Chondrocyte (in vitro differentiated cells): ENCODE results near the gene HOXA9. TPM values are rescaled to one million over a fixed set of nuclear protein-coding genes. Genes with fewer than 3 reads are reported as not detected.

Source experiments
- DNase-seq: peaks from one replicate; pipeline ENCODE4 v3.0.0; 2021; ENCODE audit warnings: mixed read lengths, low spot score
- H3K27ac Mint-ChIP-seq: one replicate; pipeline ENCODE4 v1.8.0; 2021; ENCODE audit warnings: mild to moderate bottlenecking, moderate library complexity, mixed read lengths; ENCODE audit not compliant: unreplicated experiment
- H3K27me3 Mint-ChIP-seq: 2 replicates; pipeline ENCODE4 v1.8.0; 2021; ENCODE audit warnings: low read depth, mixed read lengths
- H3K36me3 Mint-ChIP-seq: 2 replicates; pipeline ENCODE4 v1.8.0; 2021; ENCODE audit warnings: low read depth, mixed read lengths
- H3K4me1 Mint-ChIP-seq: 2 replicates; pipeline ENCODE4 v1.8.0; 2021; ENCODE audit warnings: low read depth, mild to moderate bottlenecking, mixed read lengths
- H3K4me3 Mint-ChIP-seq: one replicate; pipeline ENCODE4 v1.8.0; 2021; ENCODE audit warnings: mild to moderate bottlenecking, moderate library complexity, mixed read lengths; ENCODE audit not compliant: unreplicated experiment
- H3K9me3 Mint-ChIP-seq: 2 replicates; pipeline ENCODE4 v1.8.0; 2021; ENCODE audit warnings: low read depth, mixed read lengths
- total RNA-seq: library from RNA; stranded (reverse); gene quantifications from 3 replicates; pipeline ENCODE4 v1.2.1, GENCODE V29; 2021
- TF ChIP-seq, protein P1 (sequence below): fragments of 200-600 bp; sonication (generic); IDR thresholded peaks from 2 replicates; pipeline ENCODE4 v1.5.0; 2021; ENCODE audit warnings: antibody characterized with exemption, mild to moderate bottlenecking, moderate library complexity

The HOXA9 gene
- total RNA-seq, 1 donor from 2014 or later = not detected

DNA sequence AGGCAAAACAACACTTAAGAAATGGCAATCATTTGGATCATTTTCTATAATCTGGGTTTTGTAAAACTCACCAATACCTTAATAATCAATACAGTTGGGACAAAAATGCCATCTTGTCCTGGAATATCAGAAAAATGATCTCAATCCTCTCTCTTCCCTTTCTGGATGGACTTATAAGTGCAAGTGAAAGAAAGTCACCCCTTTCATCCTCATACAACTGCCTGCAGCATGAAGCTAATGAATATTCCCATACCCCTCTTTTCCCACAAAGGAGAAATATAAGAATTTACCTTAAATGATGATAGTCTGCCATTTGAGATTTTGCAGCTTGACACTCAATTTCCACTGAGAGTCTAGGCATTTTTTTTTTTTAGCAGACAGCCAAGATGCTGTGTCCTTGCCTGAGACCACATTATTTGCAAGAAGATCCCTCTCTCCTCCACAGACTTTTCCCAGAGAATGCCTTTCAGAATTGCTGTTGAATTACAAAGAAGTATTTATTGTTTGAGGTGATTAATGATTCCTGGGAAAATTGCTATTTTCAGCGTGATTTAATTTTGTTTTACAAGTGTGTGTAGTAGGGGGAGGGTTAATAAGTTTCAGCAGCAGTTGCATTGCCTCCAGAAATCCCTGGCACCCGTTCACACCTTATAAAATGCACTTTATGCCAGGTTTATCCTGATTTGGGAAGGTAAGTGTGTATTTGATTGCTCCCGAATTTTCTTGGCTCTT, 38.6 kb downstream of the HOXA9 start:
- no peak overlapping the region for H3K27ac Mint-ChIP-seq
- DNase-seq = no peak
- peaks cover 9% of the 10 kb centered on the region for H3K36me3 Mint-ChIP-seq
- peaks cover 89% of the 10 kb centered on the region for H3K27me3 Mint-ChIP-seq
- TF ChIP-seq, protein P1, sequence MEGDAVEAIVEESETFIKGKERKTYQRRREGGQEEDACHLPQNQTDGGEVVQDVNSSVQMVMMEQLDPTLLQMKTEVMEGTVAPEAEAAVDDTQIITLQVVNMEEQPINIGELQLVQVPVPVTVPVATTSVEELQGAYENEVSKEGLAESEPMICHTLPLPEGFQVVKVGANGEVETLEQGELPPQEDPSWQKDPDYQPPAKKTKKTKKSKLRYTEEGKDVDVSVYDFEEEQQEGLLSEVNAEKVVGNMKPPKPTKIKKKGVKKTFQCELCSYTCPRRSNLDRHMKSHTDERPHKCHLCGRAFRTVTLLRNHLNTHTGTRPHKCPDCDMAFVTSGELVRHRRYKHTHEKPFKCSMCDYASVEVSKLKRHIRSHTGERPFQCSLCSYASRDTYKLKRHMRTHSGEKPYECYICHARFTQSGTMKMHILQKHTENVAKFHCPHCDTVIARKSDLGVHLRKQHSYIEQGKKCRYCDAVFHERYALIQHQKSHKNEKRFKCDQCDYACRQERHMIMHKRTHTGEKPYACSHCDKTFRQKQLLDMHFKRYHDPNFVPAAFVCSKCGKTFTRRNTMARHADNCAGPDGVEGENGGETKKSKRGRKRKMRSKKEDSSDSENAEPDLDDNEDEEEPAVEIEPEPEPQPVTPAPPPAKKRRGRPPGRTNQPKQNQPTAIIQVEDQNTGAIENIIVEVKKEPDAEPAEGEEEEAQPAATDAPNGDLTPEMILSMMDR = no peak
- peaks cover 9% of the 10 kb centered on the region for H3K4me1 Mint-ChIP-seq
- no peak overlapping the region for H3K4me3 Mint-ChIP-seq
- no peaks in the 10 kb centered on the region for H3K9me3 Mint-ChIP-seq

DNA sequence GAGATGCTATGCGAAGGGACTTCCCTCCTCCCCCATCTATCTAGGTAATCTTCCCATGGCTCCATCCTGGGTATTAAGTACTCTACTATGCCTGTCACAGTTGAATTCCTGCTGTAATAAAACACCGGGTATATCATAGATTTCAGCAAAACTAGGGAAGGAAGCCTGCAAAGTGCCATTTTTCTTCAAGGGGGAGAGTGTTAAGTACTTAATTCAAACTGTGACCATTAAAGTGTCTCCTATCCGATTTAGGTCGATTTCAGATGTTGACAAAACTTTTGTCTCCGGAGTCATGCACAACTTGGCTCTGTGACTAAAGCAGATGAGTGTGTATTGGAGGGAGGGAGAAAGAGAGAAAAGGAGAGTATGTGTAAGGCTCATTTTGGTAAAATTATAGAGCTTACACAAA, 39.3 kb downstream of the HOXA9 start:
- Mint-ChIP-seq H3K9me3 (no peaks in the 10 kb centered on the region), H3K36me3 (peaks cover 9% of the 10 kb centered on the region), H3K27ac (no peak overlapping the region), H3K4me1 (peaks cover 9% of the 10 kb centered on the region), H3K27me3 (peaks cover 89% of the 10 kb centered on the region), H3K4me3 (no peak overlapping the region)
- no peak for DNase-seq
- TF ChIP-seq, protein P1 = no peak

DNA sequence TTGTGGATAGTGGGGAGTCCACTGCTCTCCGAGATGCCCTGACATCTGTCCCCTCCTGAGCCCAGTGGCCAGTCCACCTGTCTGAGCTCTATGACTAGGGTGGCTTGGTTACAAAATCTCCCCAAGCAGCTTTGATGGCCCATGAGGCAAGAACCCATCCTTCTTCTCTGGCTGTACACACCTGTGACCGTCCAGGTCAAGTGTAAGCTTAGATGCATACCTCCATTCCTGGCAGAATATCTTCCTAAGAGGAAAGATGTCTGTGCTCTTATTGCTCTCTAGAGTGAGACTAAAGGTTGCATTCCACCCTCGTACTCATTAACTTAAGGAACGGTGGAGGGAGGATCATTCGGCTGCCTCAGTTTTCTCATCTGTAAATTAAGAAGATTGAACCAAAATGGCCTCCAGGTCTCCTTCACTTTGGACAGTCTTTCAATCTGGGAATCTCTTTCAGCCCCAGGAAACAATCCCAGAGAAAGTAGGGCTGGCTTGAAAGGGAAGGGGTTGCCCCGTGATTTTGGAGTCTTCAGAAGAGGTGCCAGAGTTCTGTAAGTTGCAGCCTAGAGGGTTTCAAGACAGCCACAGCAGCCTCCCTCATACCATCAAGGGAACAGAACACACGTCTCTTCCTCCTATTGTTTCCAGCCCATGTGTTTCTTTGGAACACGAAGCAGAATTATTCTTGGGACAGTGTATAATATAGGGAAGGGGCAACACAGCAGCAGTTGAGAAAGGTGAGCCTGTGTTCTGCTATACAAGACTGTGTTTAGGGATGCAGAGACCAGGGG, 40.2 kb downstream of the HOXA9 start:
- no peak for DNase-seq
- H3K27ac Mint-ChIP-seq = no peak overlapping the region
- H3K4me1 Mint-ChIP-seq = peaks cover 9% of the 10 kb centered on the region
- H3K9me3 Mint-ChIP-seq = no peaks in the 10 kb centered on the region
- H3K4me3 Mint-ChIP-seq = no peak overlapping the region
- peaks cover 97% of the 10 kb centered on the region for H3K27me3 Mint-ChIP-seq
- TF ChIP-seq, protein P1 = no peak
- H3K36me3 Mint-ChIP-seq = peaks cover 9% of the 10 kb centered on the region

DNA sequence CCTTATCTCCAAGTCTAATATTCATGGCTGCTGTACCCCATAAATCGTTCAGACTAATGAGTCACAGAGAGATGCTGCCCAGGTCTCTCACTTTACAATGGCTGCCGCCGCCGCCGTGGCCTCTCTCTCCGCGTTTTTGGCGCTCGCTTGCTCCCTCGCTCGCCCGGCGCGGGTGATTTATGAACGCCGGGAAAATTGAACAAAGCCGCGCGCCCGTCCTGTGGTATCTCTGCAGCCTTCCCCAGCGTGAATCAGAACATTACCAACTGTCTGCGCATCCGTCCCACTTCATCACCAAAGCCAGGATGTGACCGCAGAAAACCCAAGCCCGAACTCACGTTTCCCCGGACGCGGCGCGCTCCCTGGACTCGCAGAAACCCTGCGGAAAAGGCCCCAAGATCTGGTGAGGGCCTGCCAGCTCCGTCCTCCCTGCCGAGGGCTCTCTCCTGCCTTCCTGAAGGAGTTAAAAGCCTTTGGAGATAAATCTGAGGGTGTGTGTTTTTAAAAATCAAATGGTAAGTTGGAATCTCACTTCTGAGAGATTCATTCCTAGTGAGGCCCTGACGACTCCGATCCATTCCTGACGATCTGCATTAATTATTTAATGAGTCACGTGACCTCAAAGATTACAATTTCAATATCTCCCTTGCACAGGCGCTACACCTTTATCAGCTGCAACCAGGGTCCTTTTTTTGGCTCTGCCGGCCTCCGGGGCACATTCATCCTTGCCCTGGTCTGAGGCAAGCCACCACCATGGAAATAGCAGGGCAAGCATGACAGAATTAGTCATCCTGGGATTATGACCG, 41.0 kb downstream of the HOXA9 start:
- peak overlapping the region; percentile 40 for H3K4me3 Mint-ChIP-seq
- no peaks in the 10 kb centered on the region for H3K9me3 Mint-ChIP-seq
- H3K27me3 Mint-ChIP-seq = peaks cover 99% of the 10 kb centered on the region
- H3K27ac Mint-ChIP-seq = no peak overlapping the region
- TF ChIP-seq, protein P1 = no peak
- peaks cover 11% of the 10 kb centered on the region for H3K36me3 Mint-ChIP-seq
- DNase-seq = no peak
- peaks cover 9% of the 10 kb centered on the region for H3K4me1 Mint-ChIP-seq
